OCI-LY7 (cell line): ENCODE data around the gene TIMP3. TPM values are rescaled to one million over a fixed set of nuclear protein-coding genes. Genes with fewer than 3 reads are reported as not detected.

ENCODE experiments used
- BruUV-seq: library from RNA; stranded (reverse); fragments of 400-500 nt; replicated peaks from 2 replicates; lab custom pipeline; 2021; lab: Mats Ljungman, UMichigan
- CTCF ChIA-PET: fragments of 300-600 bp; sonication (Branson Sonifier 250); formaldehyde crosslinking; loops from one replicate; lab custom pipeline; 2022; ENCODE audit warnings: antibody characterized with exemption; ENCODE audit not compliant: unreplicated experiment; lab: Charles Lee
- POLR2A ChIA-PET: fragments of 300-600 bp; sonication (Branson Sonifier 250); formaldehyde crosslinking; loops from one replicate; lab custom pipeline; 2022; ENCODE audit warnings: antibody characterized with exemption; lab: Charles Lee
- DNase-seq: peaks from one replicate; pipeline ENCODE4 v3.0.0-alpha.2; 2015; ENCODE audit warnings: low spot score
- H2AFZ ChIP-seq: fragments of 200-600 bp; sonication (generic), shearing (Covaris generic); 2 replicates; pipeline ENCODE4 v1.6.1; 2014; ENCODE audit warnings: mild to moderate bottlenecking, antibody characterized with exemption, low read length, moderate library complexity
- H3K27ac ChIP-seq: fragments of 200-600 bp; sonication (generic); 2 replicates; pipeline ENCODE4 v1.5.1; 2014; ENCODE audit warnings: mixed run types, low read depth, mild to moderate bottlenecking, moderate library complexity, low read length, inconsistent platforms; ENCODE audit not compliant: poor library complexity, severe bottlenecking
- H3K36me3 ChIP-seq: fragments of 200-600 bp; sonication (generic); 2 replicates; pipeline ENCODE4 v1.6.1; 2014; ENCODE audit warnings: mild to moderate bottlenecking, antibody characterized with exemption, low read length, moderate library complexity, mixed read lengths; ENCODE audit not compliant: insufficient read depth
- H3K4me1 ChIP-seq: fragments of 200-600 bp; sonication (generic); 2 replicates; pipeline ENCODE4 v1.5.1; 2014; ENCODE audit warnings: mild to moderate bottlenecking, low read length; ENCODE audit not compliant: insufficient read depth, poor library complexity, severe bottlenecking
- H3K4me2 ChIP-seq: fragments of 200-600 bp; sonication (generic); 2 replicates; pipeline ENCODE4 v1.6.1; 2014; ENCODE audit warnings: mild to moderate bottlenecking, low read length
- H3K4me3 ChIP-seq: fragments of 200-600 bp; sonication (generic); 2 replicates; pipeline ENCODE4 v1.5.1; 2014; ENCODE audit warnings: mild to moderate bottlenecking, low read depth, low read length; ENCODE audit not compliant: poor library complexity, severe bottlenecking
- H3K79me2 ChIP-seq: fragments of 200-600 bp; sonication (generic); 2 replicates; pipeline ENCODE4 v1.6.1; 2016; ENCODE audit warnings: low read depth, mild to moderate bottlenecking, low read length, moderate library complexity, mixed read lengths; ENCODE audit not compliant: insufficient read depth
- H3K9me2 ChIP-seq: fragments of 200-600 bp; sonication (generic); 2 replicates; pipeline ENCODE4 v1.6.1; 2016; ENCODE audit warnings: mild to moderate bottlenecking, low read length, mixed read lengths; ENCODE audit not compliant: insufficient read depth
- H3K9me3 ChIP-seq: fragments of 200-600 bp; sonication (generic); 2 replicates; pipeline ENCODE4 v1.6.1; 2014; ENCODE audit warnings: mild to moderate bottlenecking, mixed run types, low read length, mixed read lengths
- H4K20me1 ChIP-seq: fragments of 200-600 bp; sonication (generic); 2 replicates; pipeline ENCODE4 v1.6.1; 2014; ENCODE audit warnings: mild to moderate bottlenecking, antibody characterized with exemption, low read length, moderate library complexity, mixed read lengths; ENCODE audit not compliant: insufficient read depth
- EZH2phosphoT487 ChIP-seq: fragments of 200-600 bp; sonication (generic); IDR thresholded peaks from 2 replicates; pipeline ENCODE4 v1.6.1; 2018; ENCODE audit warnings: low read depth, borderline replicate concordance, mild to moderate bottlenecking, mixed run types, antibody characterized with exemption, low read length, moderate library complexity, mixed read lengths
- intact Hi-C: fragments of 100-400 bp; cut with micrococcal nuclease; formaldehyde crosslinking; loops from one replicate; pipeline ENCODE4 v1.10.0; 2022; ENCODE audit not compliant: unreplicated experiment
- total RNA-seq, 2 experiments: library from RNA; depleted of rRNA in 1 of 2; stranded (reverse); fragments of >200 nt in 1 of 2; shearing (Covaris generic) in 1 of 2; gene quantifications; 2 replicates each; pipeline ENCODE4 v1.2.3, GENCODE V29; 2014 to 2022
- TF ChIP-seq, protein P1 (sequence below): fragments of 200-600 bp; sonication (generic); conservative IDR thresholded peaks from 2 replicates; pipeline ENCODE4 v1.5.1; 2014; ENCODE audit warnings: mild to moderate bottlenecking, antibody characterized with exemption, low read length, moderate library complexity, mixed read lengths

TIMP3 gene
- total RNA-seq, 2 experiments from 2014 or later = not detected

DNA sequence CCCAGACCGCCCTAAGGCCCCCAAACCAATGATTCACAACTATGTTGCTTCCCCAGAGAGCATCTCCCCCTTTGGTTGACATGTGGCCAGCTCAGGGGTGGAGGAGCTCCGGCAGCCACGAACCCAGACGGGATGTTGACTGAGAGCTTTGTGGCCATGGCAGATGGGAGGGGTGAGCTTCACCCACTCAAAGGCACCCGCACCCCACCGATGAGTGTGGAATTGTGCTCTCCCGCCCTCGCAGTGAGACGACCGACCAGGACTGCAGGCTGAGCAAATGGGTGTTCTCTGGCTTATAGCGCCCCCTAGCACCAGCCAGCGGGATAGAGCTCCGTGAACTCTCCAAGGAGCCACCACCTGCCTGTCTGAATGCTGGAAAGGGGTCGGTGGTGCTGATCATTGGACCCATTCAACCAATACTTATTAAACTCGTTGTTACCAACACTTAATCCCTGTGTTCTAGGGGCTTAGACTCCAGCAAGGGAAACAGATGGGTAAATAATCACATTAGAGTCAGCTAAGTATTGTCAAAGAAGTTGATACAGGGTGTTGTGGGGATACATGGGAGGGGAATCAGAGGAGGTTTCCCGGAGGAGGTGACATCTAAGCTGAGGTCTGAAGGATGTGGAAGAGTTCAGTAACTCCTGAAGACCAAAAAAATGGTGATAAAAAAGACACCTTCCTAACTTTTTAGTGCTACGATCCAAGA is 4.5 kb upstream of the TIMP3 start:
- H4K20me1 ChIP-seq = no peaks in the 10 kb centered on the region
- H3K4me1 ChIP-seq = no peaks in the 10 kb centered on the region
- H3K9me2 ChIP-seq = no peaks in the 10 kb centered on the region
- H3K4me2 ChIP-seq = no peak overlapping the region
- intact Hi-C loops = loop anchor here (2.0 kb wide), 1 partner anchor 136 kb away; no protein-coding TSS in a partner anchor
- no TSS peak for BruUV-seq
- CTCF ChIA-PET = interaction anchor here (0.6 to 0.8 kb wide), 2 partner anchors 138 to 1638 kb away, joined by 3 read pairs; no protein-coding TSS in a partner anchor
- no peaks in the 10 kb centered on the region for H3K79me2 ChIP-seq
- DNase-seq = peak; percentile 43
- no peak overlapping the region for H3K27ac ChIP-seq
- TF ChIP-seq EZH2phosphoT487 = no peak
- TF ChIP-seq, protein P1, sequence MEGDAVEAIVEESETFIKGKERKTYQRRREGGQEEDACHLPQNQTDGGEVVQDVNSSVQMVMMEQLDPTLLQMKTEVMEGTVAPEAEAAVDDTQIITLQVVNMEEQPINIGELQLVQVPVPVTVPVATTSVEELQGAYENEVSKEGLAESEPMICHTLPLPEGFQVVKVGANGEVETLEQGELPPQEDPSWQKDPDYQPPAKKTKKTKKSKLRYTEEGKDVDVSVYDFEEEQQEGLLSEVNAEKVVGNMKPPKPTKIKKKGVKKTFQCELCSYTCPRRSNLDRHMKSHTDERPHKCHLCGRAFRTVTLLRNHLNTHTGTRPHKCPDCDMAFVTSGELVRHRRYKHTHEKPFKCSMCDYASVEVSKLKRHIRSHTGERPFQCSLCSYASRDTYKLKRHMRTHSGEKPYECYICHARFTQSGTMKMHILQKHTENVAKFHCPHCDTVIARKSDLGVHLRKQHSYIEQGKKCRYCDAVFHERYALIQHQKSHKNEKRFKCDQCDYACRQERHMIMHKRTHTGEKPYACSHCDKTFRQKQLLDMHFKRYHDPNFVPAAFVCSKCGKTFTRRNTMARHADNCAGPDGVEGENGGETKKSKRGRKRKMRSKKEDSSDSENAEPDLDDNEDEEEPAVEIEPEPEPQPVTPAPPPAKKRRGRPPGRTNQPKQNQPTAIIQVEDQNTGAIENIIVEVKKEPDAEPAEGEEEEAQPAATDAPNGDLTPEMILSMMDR = peak; percentile 89
- H3K9me3 ChIP-seq = no peaks in the 10 kb centered on the region
- no peak overlapping the region for H2AFZ ChIP-seq
- no peaks in the 10 kb centered on the region for H3K36me3 ChIP-seq
- POLR2A ChIA-PET = no interaction called here
- no peak overlapping the region for H3K4me3 ChIP-seq

DNA sequence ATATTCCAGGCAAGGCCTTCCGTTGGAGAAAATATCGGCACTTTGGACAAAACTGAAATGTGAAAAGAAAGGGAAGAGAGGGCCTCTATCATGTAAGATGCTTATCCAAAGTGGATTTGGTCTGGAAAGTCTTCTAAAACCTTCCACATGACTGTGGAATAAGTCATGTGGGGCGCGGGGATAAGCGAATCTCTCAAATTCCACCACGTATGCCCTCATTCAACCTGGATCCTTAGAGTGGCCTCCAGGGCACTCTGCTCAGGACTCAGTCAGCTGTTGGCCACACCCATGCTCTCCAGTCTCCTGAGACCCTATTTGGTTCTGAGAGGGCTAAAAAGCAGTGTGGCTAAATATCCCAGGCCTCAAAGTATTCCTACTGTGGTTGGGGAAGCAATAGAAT is 2.0 kb upstream of the TIMP3 start:
- H3K79me2 ChIP-seq = no peaks in the 10 kb centered on the region
- no peak overlapping the region for H3K27ac ChIP-seq
- H3K4me2 ChIP-seq = no peak overlapping the region
- CTCF ChIA-PET = no interaction called here
- DNase-seq = no peak
- H3K4me1 ChIP-seq = no peaks in the 10 kb centered on the region
- TF ChIP-seq, protein P1 = no peak
- TF ChIP-seq EZH2phosphoT487 = no peak
- POLR2A ChIA-PET = no interaction called here
- intact Hi-C loops = no loop called here
- H3K36me3 ChIP-seq = no peaks in the 10 kb centered on the region
- no peaks in the 10 kb centered on the region for H3K9me2 ChIP-seq
- no peaks in the 10 kb centered on the region for H4K20me1 ChIP-seq
- no peaks in the 10 kb centered on the region for H3K9me3 ChIP-seq
- no TSS peak for BruUV-seq
- no peak overlapping the region for H2AFZ ChIP-seq
- no peak overlapping the region for H3K4me3 ChIP-seq
